ENCODE measurements around the gene ODAD4.
A peak's percentile ranks its signal among the peaks of the same experiment; 100 is the strongest.

Gene ODAD4, protein sequence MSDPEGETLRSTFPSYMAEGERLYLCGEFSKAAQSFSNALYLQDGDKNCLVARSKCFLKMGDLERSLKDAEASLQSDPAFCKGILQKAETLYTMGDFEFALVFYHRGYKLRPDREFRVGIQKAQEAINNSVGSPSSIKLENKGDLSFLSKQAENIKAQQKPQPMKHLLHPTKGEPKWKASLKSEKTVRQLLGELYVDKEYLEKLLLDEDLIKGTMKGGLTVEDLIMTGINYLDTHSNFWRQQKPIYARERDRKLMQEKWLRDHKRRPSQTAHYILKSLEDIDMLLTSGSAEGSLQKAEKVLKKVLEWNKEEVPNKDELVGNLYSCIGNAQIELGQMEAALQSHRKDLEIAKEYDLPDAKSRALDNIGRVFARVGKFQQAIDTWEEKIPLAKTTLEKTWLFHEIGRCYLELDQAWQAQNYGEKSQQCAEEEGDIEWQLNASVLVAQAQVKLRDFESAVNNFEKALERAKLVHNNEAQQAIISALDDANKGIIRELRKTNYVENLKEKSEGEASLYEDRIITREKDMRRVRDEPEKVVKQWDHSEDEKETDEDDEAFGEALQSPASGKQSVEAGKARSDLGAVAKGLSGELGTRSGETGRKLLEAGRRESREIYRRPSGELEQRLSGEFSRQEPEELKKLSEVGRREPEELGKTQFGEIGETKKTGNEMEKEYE

GRCh38 chr17:41930009-41930832 is at the start of gene ODAD4:
TSS of gene ODAD4 (plus strand) at chr17:41930617. CDS start at chr17:41930724, 107 bp downstream.
- DNase-seq (ENCODE audit: low read depth in 2 of 2) = peak; percentile 95 to 96

GRCh38 chr17:41882756-41883155 is 47.7 kb upstream of the ODAD4 start:
- DNase-seq (ENCODE audit: low read depth in 2 of 2) = no peak

GRCh38 chr17:41885733-41886132 is 44.7 kb upstream of the ODAD4 start:
- DNase-seq (ENCODE audit: low read depth in 2 of 2) = no peak

DNA sequence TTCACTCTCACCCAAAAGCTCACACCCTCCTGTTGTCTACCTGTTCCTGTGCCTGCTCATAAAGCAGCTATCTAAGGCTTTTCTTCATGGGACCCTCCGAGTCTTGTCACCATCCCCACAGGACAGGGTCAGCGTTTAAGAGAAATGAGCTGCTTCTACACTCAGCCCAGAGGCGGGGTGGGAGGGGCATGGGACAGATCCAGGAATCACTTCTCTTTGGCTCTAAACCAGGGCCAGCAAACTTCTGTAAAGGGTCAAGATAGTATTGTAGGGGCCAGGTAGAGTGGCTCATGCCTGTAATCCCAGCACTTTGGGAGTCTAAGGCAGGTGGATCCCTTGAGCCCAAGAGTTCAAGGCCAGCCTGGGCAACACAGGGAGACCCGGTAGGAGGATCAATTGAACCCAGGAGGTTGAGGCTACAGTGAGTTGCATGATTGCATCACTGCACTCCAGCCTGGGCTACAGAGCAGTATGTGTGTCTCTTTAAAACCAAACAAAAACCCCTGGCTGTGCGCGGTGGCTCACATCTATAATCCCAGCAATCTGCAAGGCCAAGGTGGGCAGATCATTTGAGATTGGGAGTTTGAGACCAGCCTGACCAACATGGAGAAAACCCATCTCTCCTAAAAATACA is 42.0 kb upstream of the ODAD4 start:
- DNase-seq (ENCODE audit: low read depth in 2 of 2) = no peak

- no peak for DNase-seq (ENCODE audit: low read depth in 2 of 2)
These were observed 39.0 kb upstream of the ODAD4 start for GRCh38 chr17:41891135-41892020.

DNA sequence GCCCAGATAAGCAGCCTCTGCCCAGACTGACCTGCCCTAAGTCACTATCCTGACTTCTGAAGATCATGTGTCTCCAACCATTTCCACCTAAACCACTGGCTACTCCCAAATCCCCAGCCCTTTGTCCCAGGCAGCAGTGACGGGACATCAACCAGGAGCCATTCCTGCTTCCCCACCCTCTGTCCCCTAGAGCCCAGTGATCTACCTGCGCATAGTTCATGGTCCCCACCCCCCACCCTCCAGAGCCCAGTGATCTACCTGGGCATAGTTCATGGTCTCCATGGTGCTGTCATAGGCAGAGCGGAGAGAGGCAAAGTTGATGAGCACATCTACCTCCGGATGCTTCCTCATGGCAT is 38.4 kb upstream of the ODAD4 start:
- DNase-seq (ENCODE audit: low read depth in 2 of 2) = no peak

DNA sequence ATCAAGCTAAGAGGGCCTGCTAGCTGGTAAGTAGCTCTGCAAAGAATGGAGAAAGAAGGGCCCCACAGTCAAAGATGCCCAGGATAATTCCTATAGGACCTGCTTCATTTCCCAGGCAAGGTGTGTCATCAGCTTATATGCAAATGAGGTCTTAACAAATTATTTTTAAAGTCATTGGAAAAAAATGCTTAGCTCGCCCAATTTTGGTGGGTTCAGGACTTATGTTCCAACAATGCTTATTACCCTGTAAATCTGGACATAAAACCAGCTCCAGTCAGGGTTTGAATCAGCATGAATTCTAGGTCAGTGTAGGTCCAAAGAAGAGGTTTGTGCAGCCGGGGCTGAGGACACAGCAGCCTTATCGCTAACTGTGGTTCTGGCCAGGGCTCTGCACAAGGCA is 37.0 kb upstream of the ODAD4 start:
- no peak for DNase-seq (ENCODE audit: low read depth in 2 of 2)

- peak; percentile 68 to 73 for DNase-seq (ENCODE audit: low read depth in 2 of 2)
These were observed 35.6 kb upstream of the ODAD4 start for GRCh38 chr17:41894791-41895331.

- DNase-seq (ENCODE audit: low read depth in 2 of 2) = no peak
These were observed 34.8 kb upstream of the ODAD4 start for GRCh38 chr17:41895617-41896016.

DNA sequence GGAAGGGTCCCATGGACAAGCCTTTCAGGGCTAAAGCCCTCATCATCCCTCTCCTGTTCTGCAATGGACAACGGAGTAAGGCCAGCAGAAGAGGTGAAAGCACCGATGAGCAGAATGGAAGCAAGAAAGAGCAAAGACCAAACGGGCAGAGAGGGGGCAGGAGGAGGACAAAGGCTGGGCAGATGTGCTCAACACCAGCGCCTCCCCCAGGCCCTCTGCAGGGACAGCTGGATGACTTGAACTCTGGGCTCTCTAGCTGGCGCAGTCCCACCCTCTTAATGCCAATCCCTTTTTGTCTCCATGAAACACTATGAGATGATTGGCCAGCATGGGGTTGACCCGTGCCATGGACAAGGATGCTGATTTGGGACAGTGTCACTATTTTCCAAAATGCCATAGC is 33.7 kb upstream of the ODAD4 start:
- DNase-seq (ENCODE audit: low read depth in 2 of 2) = no peak

- DNase-seq (ENCODE audit: low read depth in 2 of 2) = no peak
These were observed 28.8 kb upstream of the ODAD4 start for GRCh38 chr17:41901646-41902045.

DNA sequence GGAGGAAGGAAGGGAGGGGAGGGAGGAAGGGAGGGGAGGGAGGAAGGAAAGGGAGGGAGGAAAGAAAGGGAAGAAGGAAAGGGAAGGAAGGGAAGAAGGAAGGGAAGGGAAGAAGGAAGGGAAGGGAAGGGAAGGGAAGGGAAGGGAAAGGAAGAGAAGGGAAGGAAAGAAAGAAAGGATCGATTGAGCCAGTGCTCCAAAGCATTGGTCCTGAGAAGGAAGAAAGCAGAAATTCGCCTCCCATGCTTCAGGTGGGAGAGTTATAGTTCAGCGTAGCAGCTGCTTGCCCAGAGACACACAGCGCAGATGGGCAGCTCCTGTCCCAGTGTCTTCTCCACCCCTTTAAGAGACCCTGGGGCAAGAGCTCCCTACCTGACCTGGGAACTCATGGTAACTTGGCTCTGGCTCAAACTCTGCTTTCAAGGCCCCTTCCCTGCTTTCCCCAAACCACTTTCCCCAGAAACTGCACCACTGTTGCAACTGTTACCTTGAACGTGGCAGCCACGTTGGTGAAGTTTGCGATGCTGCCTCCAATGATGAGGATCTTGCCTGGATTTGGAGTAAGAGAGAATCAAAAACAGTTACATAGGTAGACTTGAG is 26.1 kb upstream of the ODAD4 start:
- DNase-seq (ENCODE audit: low read depth in 2 of 2) = no peak

DNA sequence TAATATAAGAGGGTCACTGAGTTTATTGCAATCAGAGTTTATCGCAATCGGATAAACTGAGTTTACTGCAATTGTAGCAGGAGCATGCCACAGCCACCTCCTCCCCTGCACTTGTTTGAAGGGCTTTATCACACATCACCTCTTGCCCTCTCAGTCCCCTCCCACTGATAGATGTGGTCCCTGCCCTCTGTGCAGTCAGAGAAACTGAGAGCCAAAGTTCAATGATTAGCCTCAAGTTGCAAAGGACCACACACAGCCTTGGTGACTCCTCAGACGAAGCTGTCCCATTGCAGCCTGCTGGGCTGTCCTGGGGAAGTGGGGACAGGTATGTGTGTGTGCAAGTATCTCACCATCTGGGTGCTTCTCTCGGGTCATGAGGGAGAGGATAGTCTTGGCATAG is 25.2 kb upstream of the ODAD4 start:
- DNase-seq (ENCODE audit: low read depth in 2 of 2) = no peak

DNA sequence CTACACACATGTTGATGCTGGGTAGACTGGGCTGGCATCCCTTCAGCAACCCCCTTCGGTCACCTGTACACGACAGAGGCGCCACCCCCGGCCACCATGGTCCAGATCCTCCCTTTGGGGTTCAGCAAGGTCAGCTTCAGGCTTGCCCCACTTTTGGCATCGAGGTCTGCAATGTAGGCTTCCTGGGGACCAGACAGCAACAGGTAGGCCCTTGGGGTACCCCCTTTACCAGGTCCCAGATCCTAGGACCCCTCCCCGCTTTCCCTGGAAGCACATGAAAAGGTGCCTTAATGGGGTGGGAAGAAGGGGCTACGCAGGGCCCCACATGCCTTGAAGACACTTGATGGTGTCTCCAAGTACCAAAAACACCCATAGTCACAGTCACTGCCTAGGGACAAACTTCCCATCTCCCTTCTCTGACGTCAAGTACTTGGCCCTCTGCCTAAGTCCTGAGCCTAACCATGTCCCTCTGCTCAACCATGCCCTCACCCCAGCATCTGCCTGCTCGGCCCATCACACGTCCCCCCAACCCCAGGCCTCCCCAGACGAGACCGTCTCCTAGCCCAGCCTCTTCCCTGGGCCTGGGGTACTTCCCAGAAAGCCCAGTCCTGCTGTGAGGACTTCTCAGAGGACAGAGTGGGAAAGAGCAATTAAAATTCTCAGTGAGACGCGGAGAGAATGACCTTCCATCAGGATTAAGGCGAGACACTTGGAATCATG is 23.8 kb upstream of the ODAD4 start:
- DNase-seq (ENCODE audit: low read depth in 2 of 2) = no peak

- DNase-seq (ENCODE audit: low read depth in 2 of 2) = peak; percentile 66 to 67
These were observed 23.2 kb upstream of the ODAD4 start for GRCh38 chr17:41907185-41907556.

DNA sequence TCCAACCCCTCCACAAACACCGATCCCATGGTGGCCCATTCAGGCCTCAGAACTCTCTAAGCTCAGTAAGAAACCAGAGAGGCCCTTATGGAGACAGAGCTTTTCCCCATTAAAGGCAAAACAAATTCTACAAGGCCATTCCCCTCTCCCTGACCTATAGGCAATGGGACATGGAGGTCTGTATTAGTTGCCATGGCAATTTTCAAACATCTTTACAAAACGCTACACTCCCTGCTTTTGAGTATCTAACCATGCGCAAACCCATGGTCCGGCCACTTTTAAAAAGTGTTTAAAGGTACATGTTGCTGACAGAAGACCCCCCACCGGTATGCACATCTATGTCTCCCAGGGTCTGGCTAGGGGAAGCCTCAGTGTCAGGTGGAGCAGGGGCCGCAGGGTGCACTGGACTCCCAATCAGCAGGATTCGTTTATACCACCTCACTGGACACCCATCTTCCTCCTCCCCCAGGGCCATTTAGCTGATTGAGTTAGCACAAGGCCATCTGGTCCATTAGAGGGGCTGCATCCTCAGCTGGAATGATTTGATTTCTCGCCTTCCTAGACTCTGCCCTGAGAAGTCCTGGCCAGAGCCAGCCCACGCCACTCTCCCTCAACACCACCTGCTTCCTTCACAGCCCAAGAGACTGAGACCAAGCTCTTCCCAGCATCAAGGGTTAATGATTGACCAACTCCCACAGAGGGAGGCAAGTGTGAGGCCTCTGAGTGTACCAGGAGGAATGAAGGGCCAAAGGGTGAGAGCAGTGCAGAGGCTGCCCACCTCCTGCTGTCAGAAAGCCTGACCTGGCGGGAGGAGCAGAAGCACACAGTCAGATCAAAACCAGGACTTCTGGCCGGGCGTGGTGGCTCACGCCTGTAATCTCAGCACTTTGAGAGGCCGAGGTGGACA is 22.5 kb upstream of the ODAD4 start:
- no peak for DNase-seq (ENCODE audit: low read depth in 2 of 2)

DNA sequence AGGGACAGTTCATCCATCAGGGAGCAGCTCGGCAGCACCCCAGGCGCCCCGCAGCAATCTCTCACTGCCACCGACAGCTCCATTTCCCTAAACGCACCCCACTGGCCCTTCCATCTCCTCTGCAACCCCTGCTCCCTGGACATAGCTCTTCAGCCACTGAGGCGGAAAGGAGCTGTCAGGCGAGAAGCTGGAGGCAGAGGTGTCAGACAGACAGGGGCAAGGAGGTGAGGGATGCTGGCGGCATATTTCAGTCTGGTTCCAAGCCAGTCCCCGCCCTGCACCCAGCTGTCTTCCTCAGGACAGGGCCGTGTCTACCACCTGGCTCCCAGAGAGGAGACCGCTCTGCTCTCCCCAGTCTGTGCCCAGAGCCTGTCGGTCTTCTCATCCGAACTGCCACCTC is 21.3 kb upstream of the ODAD4 start:
- DNase-seq (ENCODE audit: low read depth in 2 of 2) = no peak

DNA sequence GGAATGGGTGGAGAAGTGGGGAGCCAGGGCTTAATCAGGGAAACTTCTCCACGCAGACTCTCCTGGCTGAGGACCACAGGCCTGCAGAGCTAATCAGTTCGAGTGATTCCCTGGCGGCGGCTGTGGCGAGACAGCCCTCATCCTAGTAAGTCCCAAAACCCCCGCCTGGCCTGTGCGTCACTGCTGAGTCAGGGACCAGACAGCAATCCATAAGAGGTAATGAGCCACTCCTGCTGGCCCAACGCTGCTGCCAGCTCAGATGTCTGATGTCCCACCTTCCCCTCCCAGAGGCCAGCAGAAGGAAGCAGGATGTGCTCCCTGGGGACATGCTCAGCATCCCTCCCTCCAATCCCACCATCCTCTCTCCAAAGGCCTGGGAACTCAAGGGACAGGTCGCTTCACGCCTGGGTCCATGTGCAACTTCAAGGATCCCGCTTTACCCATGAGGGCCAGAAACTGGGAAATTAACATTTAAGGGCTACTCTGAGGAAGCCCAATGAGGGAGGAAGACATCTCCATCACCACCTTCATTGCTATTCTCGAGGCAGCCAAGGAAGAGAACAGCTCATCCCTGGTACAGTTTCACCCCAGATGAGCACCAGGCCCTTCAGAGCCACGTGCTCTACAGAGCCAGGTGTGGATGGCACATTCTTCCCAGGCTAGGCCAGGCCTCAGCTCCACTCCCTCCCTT is 19.6 kb upstream of the ODAD4 start:
- DNase-seq (ENCODE audit: low read depth in 2 of 2) = peak; percentile 79
